Neural crest cell (in vitro differentiated cells): Measurements from ENCODE around the gene AGPAT3. TPM values are rescaled to one million over a fixed set of nuclear protein-coding genes. Genes with fewer than 3 reads are reported as not detected.

Experiments used
- DNase-seq: peaks from one replicate; pipeline ENCODE4 v3.0.0; 2021; ENCODE audit warnings: low read depth, mixed read lengths, low spot score
- H3K27ac Mint-ChIP-seq: one replicate; pipeline ENCODE4 v1.8.0; 2021; ENCODE audit warnings: mild to moderate bottlenecking, mixed read lengths; ENCODE audit not compliant: unreplicated experiment
- H3K27me3 Mint-ChIP-seq: 2 replicates; pipeline ENCODE4 v1.8.0; 2021; ENCODE audit warnings: low read depth, mild to moderate bottlenecking, mixed read lengths
- H3K36me3 Mint-ChIP-seq: 2 replicates; pipeline ENCODE4 v1.8.0; 2021; ENCODE audit warnings: low read depth, mild to moderate bottlenecking, mixed read lengths
- H3K4me1 Mint-ChIP-seq: 2 replicates; pipeline ENCODE4 v1.8.0; 2021; ENCODE audit warnings: mixed read lengths
- H3K4me3 Mint-ChIP-seq: one replicate; pipeline ENCODE4 v1.8.0; 2021; ENCODE audit warnings: mild to moderate bottlenecking, mixed read lengths
- H3K9me3 Mint-ChIP-seq: 2 replicates; pipeline ENCODE4 v1.8.0; 2021; ENCODE audit warnings: mixed read lengths
- total RNA-seq: library from RNA; stranded (reverse); gene quantifications from 2 replicates; pipeline ENCODE4 v1.2.1, GENCODE V29; 2021
- TF ChIP-seq, protein P1 (sequence below): fragments of 200-600 bp; sonication (generic); conservative IDR thresholded peaks from 2 replicates; pipeline ENCODE4 v1.5.0; 2021; ENCODE audit warnings: antibody characterized with exemption, mild to moderate bottlenecking

AGPAT3 gene
- total RNA-seq, 1 donor from 2014 or later = 37.3 TPM

DNA sequence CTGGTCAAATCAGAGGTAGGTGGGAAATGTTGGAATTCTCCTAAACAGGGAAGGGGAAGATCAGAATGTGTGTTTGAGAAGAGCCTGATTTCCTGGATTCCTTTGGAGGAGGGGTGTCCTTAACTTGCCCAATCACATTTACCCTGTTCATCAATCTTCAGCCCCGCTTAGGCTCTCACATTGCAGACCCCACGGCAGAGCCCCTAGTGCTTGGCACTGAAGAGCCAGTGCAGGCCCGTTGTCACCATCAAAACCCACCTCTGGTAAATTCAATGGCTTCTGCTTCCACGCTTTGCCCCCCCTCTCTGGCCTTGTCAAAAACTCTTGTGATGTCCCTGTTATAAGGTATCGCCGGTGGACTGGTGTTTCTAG is 2.3 kb downstream of the AGPAT3 start:
- H3K9me3 Mint-ChIP-seq = no peaks in the 10 kb centered on the region
- H3K4me1 Mint-ChIP-seq = peaks cover 27% of the 10 kb centered on the region
- no peak overlapping the region for H3K27ac Mint-ChIP-seq
- no peak for DNase-seq
- H3K27me3 Mint-ChIP-seq = peaks cover 3% of the 10 kb centered on the region
- H3K4me3 Mint-ChIP-seq = peak overlapping the region; percentile 80
- H3K36me3 Mint-ChIP-seq = peaks cover 6% of the 10 kb centered on the region
- TF ChIP-seq, protein P1, sequence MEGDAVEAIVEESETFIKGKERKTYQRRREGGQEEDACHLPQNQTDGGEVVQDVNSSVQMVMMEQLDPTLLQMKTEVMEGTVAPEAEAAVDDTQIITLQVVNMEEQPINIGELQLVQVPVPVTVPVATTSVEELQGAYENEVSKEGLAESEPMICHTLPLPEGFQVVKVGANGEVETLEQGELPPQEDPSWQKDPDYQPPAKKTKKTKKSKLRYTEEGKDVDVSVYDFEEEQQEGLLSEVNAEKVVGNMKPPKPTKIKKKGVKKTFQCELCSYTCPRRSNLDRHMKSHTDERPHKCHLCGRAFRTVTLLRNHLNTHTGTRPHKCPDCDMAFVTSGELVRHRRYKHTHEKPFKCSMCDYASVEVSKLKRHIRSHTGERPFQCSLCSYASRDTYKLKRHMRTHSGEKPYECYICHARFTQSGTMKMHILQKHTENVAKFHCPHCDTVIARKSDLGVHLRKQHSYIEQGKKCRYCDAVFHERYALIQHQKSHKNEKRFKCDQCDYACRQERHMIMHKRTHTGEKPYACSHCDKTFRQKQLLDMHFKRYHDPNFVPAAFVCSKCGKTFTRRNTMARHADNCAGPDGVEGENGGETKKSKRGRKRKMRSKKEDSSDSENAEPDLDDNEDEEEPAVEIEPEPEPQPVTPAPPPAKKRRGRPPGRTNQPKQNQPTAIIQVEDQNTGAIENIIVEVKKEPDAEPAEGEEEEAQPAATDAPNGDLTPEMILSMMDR = no peak

DNA sequence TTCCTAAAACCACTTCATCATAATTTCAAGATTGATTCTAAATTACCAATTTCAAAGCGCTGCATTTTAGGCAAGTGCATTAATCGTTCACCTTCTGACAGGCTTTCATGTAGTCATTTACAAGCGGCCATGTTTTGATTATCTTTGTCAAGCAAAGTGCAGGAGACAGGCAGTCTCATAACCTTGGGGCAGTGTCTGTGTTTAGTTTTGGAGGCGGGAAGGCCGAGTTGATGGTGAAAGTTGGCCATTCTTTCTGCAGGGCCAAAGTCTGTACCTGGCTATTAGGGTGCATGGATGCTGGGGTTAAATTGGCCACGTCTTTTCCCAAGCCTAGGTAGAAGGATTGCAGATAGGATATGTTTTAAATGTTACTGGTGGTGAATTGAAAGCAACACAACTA is 2.9 kb downstream of the AGPAT3 start:
- no peaks in the 10 kb centered on the region for H3K9me3 Mint-ChIP-seq
- H3K4me1 Mint-ChIP-seq = peaks cover 27% of the 10 kb centered on the region
- peaks cover 12% of the 10 kb centered on the region for H3K36me3 Mint-ChIP-seq
- H3K4me3 Mint-ChIP-seq = peak overlapping the region; percentile 80
- no peak for DNase-seq
- peaks cover 3% of the 10 kb centered on the region for H3K27me3 Mint-ChIP-seq
- H3K27ac Mint-ChIP-seq = no peak overlapping the region
- TF ChIP-seq, protein P1 = no peak

DNA sequence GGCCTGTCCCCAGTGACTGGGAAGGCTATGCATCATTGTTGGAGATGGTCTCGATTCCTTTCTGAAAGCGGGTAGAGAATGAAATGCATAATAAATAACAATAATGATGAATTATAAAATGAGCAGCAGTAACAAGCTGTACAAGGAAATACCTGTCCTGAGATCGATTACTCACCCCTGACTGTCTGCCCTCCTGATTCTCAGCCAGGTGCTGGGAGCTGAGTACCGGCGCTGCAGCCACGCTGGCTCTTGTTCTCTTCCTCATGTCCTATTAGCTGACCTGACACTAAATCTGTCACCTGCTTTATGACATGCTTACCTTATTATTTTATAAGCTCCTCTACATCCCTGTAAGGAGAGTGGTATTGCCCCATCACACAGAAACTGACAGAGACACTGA is 3.4 kb downstream of the AGPAT3 start:
- peak overlapping the region; percentile 73 for H3K4me3 Mint-ChIP-seq

DNA sequence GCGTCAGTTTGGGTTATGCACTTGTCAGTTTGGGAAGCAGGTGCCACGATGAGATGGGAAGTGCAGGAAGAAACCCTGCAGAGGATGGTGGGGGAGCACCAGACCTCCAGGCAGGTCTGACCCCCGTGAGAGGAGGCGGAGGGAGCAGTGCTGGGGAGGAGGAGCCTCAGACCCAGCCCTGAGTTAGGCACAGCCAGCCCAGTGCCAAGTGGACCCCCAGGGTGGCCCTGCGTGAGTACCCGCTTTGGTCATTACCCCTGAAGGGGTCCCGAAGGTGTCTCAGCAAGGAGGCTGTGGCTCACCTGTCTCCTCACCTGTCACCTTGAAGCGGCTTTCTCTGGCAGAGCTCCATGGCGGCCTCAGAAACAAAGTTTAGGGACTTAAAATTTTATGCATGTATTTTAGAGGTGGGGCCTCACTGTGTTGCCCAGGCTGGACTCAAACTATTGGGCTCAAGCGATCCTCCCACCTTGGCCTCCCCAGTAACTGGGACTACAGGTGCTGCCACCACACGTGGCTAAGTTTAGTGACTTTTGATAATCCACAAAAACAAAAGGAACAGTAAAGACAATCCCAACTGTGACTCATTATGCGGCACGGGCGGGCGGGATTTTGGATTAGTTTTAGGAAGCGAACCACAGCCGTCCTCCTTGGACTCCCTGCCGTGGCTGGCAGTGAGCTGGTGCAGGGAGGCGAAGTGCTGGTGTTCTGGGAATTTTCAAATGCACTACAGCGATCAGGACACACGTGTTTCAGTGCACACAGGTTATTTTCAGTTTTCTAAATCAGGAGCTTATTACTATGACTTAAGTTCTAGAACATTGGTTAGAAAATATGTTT is 4.7 kb downstream of the AGPAT3 start:
- H3K9me3 Mint-ChIP-seq = no peaks in the 10 kb centered on the region
- H3K36me3 Mint-ChIP-seq = peaks cover 13% of the 10 kb centered on the region
- TF ChIP-seq, protein P1 = no peak
- H3K27ac Mint-ChIP-seq = no peak overlapping the region
- DNase-seq = no peak
- no peaks in the 10 kb centered on the region for H3K27me3 Mint-ChIP-seq
- H3K4me3 Mint-ChIP-seq = no peak overlapping the region
- H3K4me1 Mint-ChIP-seq = peaks cover 31% of the 10 kb centered on the region

More for the DNA sequence above, 3.4 kb downstream of the AGPAT3 start:
- Mint-ChIP-seq H3K27me3 (peaks cover 3% of the 10 kb centered on the region), H3K4me1 (peaks cover 27% of the 10 kb centered on the region), H3K9me3 (no peaks in the 10 kb centered on the region), H3K36me3 (peaks cover 13% of the 10 kb centered on the region), H3K27ac (no peak overlapping the region)
- DNase-seq = no peak
- TF ChIP-seq, protein P1 = no peak

DNA sequence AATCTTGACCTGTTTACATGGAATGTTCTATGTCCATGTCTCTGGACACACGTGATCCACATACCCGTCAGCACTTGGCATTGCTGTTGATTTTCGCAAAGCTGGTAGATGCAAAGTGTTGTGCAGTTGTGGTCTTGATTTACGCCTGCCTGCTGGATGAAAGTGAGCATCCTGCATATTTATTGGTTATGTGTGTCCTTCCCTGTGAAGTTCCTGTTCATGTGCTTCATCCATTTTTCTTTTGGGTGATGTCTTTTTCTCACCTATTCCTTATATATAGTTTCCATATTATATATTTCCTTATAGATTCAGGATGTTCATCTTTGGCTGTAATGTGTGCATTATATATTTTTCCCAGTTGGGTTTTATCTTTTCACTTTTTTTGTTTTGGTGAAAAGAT is 6.5 kb downstream of the AGPAT3 start:
- no peaks in the 10 kb centered on the region for H3K27me3 Mint-ChIP-seq
- H3K9me3 Mint-ChIP-seq = no peaks in the 10 kb centered on the region
- TF ChIP-seq, protein P1 = no peak
- H3K4me3 Mint-ChIP-seq = no peak overlapping the region
- no peak overlapping the region for H3K27ac Mint-ChIP-seq
- DNase-seq = no peak
- peaks cover 25% of the 10 kb centered on the region for H3K4me1 Mint-ChIP-seq
- peaks cover 17% of the 10 kb centered on the region for H3K36me3 Mint-ChIP-seq
